Measurements from ENCODE around the gene PRLHR.
A peak's percentile ranks its signal among the peaks of the same experiment; 100 is the strongest.
"Not testable (repeated sequence)": the region's sequence is repeated elsewhere in the genome, so short reads cannot be mapped to it uniquely, and the experiment has no call there.

The PRLHR gene
- total RNA-seq = 0 reads per million in 3 experiments

DNA sequence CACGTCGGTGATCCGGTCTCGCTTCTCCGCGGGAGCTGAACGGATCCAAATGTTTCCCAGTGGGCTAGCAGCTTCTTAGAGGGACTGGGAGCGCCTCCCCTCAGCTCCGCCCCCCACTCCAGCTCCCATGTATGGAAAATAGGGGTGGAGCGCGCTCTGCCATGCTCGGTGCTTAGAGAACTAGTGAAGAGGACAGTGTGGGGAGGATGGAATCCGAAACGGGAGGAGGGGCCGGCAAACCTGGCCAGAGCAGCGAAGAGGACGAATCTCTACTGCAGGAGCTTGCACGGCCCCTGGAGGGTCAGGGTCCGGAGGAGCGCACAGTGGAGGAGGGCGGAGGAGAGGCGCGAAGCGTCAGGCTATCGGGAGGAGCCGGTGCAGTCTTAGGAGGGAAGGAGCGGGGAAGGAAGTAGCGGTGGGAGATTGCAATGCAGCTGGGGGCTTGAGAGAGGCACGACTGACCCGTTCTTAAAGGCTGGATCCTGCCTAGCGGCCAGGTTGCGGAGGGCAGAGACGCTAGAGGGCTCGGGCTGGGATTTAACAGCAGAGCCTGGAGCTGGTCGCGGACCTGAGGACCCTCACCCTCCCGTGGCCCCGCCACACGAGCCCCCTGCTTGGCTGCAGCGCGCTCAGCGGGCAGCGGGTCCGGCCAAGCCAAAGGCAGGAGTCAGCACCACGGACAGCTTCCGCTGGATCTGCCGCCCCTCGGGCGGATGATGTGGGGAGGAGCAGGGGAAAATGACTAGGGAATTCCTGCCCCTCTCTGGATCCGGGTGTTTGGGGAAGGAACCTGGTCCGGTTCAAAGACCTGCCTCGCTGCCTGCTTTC is at the start of gene PRLHR:
TSS of gene PRLHR (minus strand) at position 51 of the 828 bp plus-strand sequence. CDS start 404 bp downstream, outside the sequence.
- no peak for DNase-seq

DNA sequence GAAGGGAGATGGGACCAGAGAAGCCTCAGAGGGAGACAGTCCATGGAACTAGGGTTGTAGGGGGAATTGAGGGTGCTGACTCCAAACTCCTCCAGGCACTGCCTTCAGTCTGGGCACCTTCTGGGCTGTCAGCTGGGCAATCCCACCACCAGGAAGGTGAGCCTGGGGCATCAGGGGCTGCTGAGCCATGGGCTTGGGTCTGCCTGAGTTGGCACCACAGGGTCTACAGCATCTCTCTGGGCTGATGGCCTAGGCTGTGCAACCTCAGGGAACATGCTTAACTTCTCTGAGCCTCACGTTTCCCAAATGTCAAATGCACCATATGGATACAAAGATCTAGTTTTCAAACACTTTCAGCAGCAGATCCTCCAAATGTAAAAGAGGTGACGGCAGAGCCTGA is 46.8 kb upstream of the PRLHR start:
- DNase-seq = no peak

DNA sequence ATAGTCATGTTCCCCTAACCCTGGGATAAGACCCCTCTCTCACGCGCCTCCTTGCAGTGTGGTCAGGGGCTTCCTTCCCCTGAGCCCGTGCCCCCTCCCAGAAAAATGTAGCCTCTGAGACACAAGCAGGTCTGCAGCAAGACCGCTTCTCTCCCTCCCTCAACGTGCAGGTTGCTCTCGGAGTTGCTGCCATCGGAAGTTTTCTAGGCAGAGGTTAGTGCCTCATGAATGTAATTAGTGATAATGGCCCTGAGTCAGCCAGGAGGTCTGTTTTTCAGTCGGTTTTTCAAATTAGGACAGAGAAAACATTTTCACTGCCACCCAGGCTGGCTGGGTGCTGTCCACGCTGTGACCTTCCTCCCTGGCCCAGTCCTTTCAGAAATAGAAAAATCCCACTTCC is 43.2 kb upstream of the PRLHR start:
- no peak for DNase-seq

DNA sequence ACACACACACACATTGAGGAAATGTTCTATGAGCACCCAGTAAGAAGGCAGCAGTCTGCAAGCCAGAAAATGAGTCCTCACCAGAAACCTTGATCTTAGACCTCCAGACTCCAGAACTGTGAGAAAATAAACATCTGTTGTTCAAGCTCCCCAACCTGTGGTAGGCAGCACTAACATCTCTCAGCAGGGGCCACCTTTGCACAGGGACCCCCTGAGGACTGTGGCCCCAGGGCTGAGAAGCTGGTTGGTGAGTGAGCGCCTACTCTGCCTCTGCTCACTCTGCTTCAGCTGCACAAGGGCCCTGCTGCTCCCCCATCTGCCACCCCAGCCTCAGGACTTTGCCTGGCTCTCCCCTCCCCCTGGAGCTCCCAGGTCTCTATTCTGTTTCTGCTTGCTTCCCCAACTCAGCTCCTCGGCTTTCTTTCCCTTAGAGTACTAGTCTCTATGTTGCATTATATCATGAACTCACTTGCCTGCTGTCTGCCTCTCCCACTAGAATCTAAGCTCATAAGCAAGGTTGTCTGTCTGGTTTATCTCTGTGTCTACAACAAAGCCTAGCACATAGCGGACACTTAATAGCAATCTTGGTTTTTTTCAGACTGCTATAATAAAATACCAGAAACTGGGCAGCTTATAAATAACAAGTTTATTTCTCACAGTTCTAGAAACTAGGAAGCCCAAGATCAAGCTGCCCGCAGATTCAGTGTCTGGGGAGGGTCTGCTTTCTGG is 40.4 kb upstream of the PRLHR start:
- no peak for DNase-seq

DNA sequence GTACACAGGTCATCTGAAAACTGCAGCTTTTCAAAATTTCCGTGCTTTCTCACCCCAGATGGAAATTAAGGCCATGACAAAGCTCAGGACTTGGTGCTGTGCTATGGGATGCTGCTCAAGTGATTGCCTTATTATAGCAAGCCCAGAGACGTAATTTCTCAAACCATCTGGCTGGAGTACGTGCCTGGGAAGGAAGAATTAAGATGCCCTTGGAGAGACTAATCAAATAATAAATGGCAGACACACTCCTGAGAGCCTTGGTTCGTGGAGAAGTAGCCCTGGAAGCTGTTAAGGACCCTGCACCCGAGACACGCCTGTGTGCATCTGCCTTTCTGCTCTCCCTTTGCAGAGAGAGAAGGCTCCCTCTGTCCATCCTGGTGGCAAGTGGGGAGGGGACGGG is 38.3 kb upstream of the PRLHR start:
- no peak for DNase-seq

DNA sequence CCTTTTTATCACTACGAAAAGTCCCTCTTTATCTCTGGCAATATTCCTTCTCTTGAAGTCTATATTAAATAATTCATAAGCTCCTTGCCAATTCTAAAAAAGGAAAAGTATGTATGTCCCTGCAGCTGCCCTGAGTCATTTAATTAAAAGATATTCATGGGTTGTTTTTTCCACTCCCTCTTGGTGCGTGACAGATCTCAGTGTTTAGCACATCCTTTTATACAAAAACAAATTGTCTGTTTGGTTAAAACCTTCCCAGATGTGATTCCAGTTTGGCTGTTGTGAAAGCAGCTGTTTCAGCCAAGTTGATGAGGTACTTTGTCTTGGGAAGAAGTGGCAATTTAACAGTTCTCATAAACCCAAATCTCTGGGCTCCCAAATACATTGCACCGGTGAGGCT is 33.8 kb upstream of the PRLHR start:
- DNase-seq = no peak

DNA sequence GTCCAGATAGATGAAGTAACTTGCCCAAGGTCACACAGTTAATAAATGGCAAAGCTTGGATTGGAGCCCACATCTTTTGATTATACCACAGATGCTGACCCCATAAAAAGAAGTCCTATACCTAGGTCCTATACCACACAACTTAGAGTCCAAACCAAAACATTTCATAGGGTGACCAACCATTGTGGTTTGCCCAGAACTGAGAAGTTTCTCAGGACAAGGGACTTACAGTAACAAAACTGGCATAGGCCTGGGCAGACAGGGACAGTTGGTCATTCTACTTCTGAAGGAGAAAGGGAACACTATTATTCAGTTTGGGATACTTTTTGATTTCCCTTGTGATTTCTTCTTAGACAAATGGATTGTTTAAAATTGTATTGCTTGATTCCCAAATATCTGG is 32.9 kb upstream of the PRLHR start:
- DNase-seq = no peak

DNA sequence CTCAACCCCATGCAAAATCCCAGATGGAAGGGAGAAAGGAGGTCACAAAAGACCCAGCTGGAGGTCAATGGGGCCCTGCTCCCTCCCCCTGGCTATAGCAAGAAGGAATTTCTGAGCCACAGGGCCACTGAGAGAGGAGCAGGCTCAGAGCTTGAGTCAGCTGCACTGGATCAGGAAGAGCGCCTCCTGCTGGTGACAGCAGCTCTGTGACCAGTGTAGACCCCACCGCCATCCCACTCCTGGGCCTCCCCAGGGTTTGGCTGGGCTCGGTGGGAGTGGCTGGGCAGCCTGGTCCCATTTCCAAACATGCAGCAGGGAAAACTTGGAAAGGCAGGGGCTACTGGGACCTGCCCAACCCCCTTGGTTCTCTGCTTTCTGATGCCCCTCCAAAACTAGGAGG is 31.5 kb upstream of the PRLHR start:
- no peak for DNase-seq

DNA sequence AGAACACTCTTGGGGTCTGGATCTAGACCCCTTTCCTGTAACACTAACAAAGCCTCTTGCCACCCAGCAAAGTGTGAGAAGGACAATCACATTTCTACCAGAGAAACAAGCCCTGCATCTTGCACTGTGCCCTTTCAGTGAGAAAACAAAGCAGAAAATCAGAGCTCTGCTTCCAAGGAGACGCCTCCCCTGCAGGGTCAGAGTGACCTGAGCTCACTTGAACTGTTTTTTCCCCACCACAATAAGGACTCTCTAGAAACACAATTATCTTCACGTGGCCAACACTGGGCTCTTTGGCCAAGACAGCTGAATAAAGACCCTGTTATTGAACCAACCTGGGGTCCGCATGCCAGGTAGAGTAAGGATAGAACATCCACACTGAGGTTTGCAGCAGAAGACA is 30.1 kb upstream of the PRLHR start:
- no peak for DNase-seq

DNA sequence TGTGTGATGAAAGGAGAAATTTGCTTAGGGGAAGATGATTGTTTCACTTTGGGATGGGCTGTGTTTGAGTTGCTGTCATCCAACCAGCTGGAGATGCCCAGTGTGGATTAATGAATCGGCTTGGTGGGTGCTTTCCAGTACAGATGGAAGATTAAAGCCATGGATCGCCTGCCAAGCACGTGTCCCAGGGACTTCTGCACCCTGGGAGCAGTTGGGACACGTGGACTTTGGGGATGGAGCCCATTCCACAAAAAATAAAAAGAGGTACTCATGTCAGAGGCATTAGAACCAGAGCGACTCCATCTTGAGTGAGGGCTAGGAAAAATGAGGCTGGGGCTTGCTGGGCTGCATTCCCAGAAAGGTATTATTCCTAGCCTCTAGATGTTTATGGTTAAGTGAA is 29.3 kb upstream of the PRLHR start:
- DNase-seq = no peak

DNA sequence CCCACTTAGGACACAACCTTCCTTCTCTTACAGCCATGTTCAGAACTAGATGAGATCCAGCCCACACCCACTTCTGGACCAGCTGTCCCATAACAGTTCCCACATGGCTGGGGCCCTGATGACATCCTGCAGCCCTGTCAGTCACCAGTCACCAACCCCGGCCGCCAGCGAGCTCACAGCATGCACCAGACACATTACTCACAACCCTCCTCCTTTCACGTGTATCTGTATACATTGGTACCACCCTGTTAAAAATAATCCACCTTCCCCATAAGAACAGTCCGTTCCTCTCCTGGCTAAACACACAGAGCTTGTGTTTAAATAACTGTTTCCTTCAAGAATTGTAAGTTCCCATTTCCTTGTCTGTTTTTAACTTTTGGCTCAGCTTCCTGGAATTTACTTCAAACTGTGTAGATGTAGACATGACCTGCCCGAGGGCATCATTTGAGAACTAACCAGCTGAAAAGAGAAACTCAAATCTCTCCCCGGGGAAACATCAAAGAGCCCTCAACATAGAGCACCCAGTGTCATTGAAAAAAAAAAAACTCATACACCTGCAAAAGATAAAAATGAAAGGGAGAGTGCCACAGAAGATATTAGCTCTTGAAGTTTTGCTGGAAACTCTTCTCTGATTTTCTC is 26.0 kb upstream of the PRLHR start:
- peak; percentile 13 for DNase-seq

DNA sequence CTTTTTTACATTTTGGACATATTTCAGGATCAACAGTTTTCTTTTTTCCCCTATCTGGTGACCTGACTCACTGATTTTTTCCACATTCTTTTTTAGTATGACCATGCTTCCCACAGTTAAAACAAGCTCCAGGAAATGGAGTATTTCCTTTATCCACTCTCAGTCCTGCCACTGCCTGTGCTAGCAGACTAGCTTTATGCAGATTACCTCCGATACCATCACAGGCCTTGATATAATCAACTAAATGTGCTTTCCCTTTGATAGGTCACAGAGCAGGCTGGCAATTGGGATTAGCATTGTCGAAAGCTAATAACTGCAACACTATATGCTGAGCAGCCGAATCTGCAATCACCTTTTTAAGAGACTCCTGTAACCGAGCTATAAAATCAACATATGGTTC is 18.4 kb upstream of the PRLHR start:
- not testable (repeated sequence) for DNase-seq

DNA sequence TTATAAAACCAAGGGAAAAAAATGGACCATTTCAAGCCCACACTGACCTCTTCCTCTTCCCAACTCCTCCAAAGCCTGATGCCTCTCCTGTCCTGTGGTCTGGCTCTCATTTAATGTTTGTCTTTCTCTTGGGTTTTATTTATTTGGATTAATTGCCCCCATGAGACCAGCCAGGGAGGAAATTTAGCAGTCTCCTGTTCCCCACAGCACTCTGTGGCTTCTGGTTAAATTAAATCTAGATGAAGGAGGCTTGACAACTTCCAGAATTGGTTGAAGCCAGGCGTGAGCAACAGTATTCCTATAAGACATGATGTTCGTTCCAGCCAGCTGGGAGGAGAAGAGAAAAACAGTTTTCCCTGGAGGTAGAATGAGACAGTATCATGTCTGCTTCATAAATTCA is 15.1 kb upstream of the PRLHR start:
- no peak for DNase-seq

DNA sequence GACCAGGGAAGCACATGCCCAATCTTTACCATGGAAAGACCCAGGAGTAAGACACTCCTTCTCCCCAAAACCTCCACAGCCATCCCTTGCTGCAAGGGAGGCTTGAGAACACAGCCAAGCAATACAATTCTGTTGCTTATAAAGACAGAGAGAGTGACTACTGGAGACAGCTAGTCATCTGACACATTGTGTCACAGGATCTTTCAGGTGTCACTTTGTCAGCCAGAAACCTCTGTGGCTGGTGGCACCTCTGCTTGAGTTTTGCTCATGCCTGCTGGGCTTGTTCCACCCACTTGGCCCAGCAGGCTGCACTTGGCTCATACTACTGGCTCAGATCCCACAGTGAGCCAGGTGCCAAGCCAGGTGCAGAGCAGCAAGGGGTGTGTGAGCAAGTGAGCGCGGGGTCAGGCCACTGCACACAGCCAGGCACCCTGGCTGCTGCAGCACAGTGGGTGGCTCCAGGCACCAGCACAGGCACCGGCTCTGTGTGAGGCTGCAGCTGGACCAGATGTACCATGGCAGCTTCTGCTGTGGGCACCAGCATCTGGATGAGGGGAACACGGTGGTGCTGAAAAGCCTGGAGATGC is 12.4 kb upstream of the PRLHR start:
- DNase-seq = no peak

DNA sequence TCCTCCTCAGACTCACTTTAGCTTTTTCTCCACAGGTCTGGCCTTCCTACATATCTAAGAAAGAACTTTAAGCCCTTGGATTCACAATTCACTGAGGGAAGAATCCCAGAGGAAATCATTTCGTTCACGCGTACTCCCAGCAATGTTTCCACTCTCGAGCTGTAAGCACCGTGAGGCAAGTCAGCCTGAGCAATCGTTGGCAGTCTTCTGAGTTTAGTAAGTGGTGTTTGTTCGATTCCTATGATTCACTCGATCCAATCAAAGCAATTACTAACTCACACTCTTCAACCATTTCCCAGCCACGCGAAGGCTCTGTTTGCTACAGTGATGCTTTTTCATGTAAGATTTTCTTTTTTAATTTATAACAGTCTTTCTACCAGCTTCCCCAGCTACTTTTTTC is 10.2 kb upstream of the PRLHR start:
- no peak for DNase-seq

DNA sequence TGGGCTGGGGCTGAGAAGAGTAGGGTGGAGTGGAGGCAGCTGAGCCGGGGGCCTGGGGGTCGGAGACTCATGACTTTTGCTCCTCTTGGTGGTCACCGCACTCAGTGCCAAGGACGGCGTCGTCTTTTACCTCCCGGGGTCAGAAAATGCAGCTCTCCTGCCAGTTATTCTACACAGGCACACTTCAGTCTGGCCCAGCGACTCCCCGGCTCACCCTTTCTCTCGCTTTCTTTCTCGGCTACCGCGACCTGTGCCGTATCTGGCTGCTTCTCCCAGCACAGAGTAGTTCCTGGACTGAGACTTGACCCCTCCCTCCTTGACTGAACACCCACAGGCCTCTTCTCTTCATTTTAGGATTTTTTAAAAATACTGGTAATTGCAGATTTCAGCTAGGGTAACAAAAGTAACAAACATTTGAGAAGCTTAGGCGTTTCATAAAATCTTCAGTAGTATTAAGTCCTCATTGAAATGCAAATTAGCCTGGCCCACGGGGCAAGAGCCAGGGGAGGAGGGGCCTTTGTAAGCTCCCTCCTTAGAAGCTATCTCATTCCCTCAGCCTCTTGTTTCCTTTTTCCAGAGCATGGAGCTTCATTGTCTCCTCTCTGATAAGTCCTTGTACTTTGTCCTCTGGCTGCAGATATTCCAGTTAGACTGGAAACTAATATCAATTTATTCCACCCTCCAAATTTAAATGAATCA is 1.1 kb upstream of the PRLHR start:
- DNase-seq = no peak

DNA sequence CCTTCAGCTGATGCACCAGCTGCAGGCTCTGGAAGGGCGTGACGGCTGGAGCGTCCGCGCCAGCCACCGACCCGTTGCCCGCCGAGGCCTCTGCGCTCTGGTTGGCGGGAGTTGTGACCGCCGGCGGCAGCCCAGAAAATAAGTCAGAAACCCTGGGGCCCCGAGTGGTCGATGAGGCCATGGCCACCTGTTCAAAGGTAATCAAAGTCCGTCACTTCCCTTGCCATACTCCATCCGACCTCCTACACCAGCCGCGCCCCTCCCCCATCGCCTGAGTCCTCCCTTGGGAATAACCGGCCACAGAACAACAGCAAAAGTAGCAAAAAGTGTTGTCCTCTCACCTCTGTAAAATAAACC is 406 bp downstream of the PRLHR start:
- DNase-seq = no peak

DNA sequence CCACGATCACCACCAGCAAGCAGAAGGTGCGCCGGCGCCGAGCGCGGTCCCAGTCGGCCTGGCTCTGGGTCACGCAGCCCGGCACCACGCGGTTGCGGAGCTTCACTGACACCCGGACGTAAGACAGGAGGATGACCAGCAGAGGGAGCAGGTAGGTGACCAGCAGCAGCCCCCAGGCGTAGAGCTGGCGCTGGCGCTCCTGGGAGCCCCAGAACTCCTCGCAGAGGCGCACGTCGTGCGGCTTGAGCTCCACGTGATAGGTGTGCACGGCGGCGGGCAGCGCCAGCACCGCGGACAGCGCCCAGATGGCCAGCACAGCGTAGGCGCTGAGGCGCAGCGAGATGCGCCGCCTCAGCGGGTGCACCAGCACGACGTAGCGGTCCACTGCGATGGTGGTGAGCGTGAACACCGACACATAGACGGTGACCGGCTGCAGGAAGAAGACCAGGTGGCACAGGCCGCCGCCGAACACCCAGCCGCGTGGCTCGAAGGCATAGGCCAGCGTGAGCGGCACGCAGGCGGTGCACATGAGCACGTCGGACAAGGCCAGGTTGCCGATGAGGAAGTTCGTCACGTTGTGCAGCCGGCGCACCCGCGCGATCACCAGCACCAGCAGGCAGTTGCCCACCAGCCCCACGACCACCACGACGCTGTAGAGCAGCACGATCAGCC is 920 bp downstream of the PRLHR start:
- DNase-seq = peak; percentile 29

DNA sequence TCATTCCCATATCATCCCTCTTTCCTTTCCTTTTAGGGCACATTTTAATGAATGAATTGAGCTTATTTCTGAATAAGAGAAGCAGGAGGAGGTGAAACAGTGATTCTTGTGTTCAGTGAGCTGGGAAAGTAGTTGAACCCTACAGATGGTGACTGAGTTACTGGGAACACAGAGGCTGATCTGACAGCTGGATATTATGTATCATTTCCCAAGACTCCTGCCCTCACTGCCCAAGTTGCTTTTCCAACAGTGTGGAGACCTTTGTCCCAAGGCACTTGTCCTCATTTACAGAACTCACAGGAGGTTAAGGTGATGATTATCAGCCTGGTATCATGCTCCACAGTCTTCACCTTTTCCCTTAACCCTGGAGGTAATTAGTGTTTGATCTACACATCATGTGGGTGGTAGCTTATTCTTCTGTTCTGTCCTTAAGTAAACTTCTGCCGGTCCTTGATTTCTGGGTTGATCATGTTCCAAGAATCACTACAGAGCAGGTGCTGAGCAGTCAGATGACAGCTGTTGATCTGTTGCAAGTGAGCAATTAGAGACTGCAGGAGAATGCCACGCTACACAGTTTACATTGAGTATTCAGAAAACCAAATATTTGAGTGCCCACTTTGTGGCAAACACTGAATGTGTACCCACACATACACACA is 2.6 kb downstream of the PRLHR start:
- DNase-seq = no peak

DNA sequence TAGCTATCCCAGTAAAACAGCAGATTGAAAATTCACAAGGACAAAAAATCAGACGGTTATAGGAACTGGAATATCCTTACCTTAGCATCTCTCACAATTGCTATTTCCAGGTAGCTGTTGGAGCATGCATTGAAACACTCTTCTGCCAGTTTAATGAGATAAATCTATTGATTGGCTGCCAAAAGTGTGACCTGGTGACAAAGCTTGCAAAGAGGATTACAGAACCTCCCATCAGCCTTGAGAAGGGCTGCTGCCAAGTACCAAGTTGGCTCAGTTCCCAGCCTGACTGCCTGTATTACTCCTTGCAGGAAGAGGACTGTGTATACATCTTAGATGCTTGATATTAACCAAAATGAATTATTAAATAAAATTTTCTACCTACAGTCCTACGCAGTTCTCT is 5.1 kb downstream of the PRLHR start:
- no peak for DNase-seq

DNA sequence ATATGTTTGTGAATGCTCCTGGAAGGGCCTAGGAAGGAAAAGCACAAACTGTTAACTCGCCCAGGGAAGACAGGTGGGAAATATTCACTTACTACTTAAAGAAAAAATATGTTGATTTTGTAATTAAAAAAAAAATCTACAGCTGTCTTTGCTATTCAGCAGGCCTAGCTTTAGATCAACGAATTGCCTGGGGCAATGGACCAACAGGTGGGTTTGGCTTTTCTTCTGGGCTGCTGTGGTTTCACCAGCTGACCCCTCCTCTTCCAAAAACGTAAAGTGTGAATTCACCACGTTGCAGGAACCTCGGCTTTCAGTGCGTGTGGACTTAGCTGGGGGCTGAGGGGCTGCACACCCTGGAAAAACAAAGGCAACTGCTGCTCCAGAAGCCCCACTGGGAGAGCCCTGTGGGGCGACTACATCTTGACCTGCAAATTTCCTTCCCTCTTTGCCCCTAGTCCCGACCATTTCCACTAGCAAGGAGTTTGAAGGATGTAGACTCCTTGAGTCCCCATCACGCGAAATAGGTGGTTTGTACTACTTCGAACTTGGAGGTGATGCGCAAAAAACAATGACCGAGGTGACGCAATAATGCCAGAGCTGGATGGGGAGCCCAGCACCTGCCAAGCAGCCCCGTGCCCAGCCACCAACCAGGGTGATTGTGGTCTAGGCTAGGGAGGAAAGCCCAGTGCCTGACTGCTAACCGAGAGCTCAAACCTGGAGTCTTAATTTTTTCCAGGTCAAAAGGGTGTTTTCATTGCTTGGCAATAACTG is 7.4 kb downstream of the PRLHR start:
- DNase-seq = no peak
